PC-9 (cell line): ENCODE results near the gene LILRA2. TPM values are rescaled to one million over a fixed set of nuclear protein-coding genes. Genes with fewer than 3 reads are reported as not detected.

Source experiments
- BruUV-seq: library from RNA; stranded (reverse); fragments of 400-500 nt; replicated peaks from 2 replicates; lab custom pipeline; 2021; lab: Mats Ljungman, UMichigan
- CTCF ChIA-PET: fragments of 300-600 bp; sonication (Branson Sonifier 250); formaldehyde crosslinking; loops from one replicate; lab custom pipeline; 2022; ENCODE audit warnings: antibody characterized with exemption; lab: Charles Lee
- POLR2A ChIA-PET: fragments of 300-600 bp; sonication (Branson Sonifier 250); formaldehyde crosslinking; loops from one replicate; lab custom pipeline; 2022; ENCODE audit warnings: antibody characterized with exemption; ENCODE audit not compliant: unreplicated experiment; lab: Charles Lee
- DNase-seq, 2 experiments: peaks; one replicate each; pipeline versions ENCODE4 v3.0.0 to v3.0.0-alpha.2; 2015 to 2022; ENCODE audit warnings: mixed read lengths in 1 of 2
- H2AFZ ChIP-seq: fragments of 200-600 bp; sonication (generic); 2 replicates; pipeline ENCODE4 v1.8.1; 2017; ENCODE audit warnings: antibody characterized with exemption
- H3F3A ChIP-seq: fragments of 200-600 bp; sonication (generic); 2 replicates; pipeline ENCODE4 v1.8.1; 2017; ENCODE audit warnings: antibody characterized with exemption, mild to moderate bottlenecking, low read depth; ENCODE audit not compliant: insufficient read depth
- H3K27ac ChIP-seq: fragments of 200-600 bp; sonication (generic); 2 replicates; pipeline ENCODE4 v1.6.1; 2016; ENCODE audit warnings: mixed run types
- H3K27me3 ChIP-seq: fragments of 200-600 bp; sonication (generic); 2 replicates; pipeline ENCODE4 v1.6.1; 2016; ENCODE audit warnings: low read depth, mixed run types; ENCODE audit not compliant: insufficient read depth
- H3K36me3 ChIP-seq: fragments of 200-600 bp; sonication (generic); 2 replicates; pipeline ENCODE4 v1.6.1; 2016; ENCODE audit warnings: low read depth, mixed run types
- H3K4me1 ChIP-seq: fragments of 200-600 bp; sonication (generic); replicated peaks from 2 replicates; pipeline ENCODE4 v1.6.1; 2016; ENCODE audit warnings: mixed run types; ENCODE audit not compliant: insufficient read depth
- H3K4me2 ChIP-seq: fragments of 200-600 bp; sonication (generic); 2 replicates; pipeline ENCODE4 v1.6.1; 2017; ENCODE audit warnings: mixed run types
- H3K4me3 ChIP-seq: fragments of 200-600 bp; sonication (generic); 2 replicates; pipeline ENCODE4 v1.6.1; 2016; ENCODE audit warnings: mixed run types
- H3K79me2 ChIP-seq: fragments of 200-600 bp; sonication (generic); 2 replicates; pipeline ENCODE4 v1.6.1; 2017; ENCODE audit warnings: low read depth, mixed run types
- H3K9me2 ChIP-seq: fragments of 200-600 bp; sonication (generic); 2 replicates; pipeline ENCODE4 v1.8.1; 2017; ENCODE audit warnings: mild to moderate bottlenecking; ENCODE audit not compliant: insufficient read depth
- H3K9me3 ChIP-seq: fragments of 200-600 bp; sonication (generic); 2 replicates; pipeline ENCODE4 v1.8.1; 2016; ENCODE audit warnings: low read depth; ENCODE audit not compliant: insufficient read depth
- H4K20me1 ChIP-seq: fragments of 200-600 bp; sonication (generic); 2 replicates; pipeline ENCODE4 v1.8.1; 2017; ENCODE audit not compliant: insufficient read depth
- EZH2 ChIP-seq: fragments of 200-600 bp; sonication (generic); IDR thresholded peaks from 2 replicates; pipeline ENCODE4 v1.8.0; 2017; ENCODE audit warnings: antibody characterized with exemption, low read depth
- intact Hi-C: fragments of 100-400 bp; cut with micrococcal nuclease; formaldehyde crosslinking; loops from one replicate; pipeline ENCODE4 v1.10.0; 2022; ENCODE audit not compliant: unreplicated experiment
- total RNA-seq: library from RNA; stranded (reverse); gene quantifications from 2 replicates; pipeline ENCODE4 v1.2.3, GENCODE V29; 2021
- TF ChIP-seq, protein P1 (sequence below): fragments of 200-600 bp; sonication (generic); conservative IDR thresholded peaks from 2 replicates; pipeline ENCODE4 v1.6.1; 2017; ENCODE audit warnings: mixed run types, antibody characterized with exemption, mild to moderate bottlenecking, moderate library complexity

LILRA2 gene
- total RNA-seq, 1 experiment from 2014 or later = not detected

DNA sequence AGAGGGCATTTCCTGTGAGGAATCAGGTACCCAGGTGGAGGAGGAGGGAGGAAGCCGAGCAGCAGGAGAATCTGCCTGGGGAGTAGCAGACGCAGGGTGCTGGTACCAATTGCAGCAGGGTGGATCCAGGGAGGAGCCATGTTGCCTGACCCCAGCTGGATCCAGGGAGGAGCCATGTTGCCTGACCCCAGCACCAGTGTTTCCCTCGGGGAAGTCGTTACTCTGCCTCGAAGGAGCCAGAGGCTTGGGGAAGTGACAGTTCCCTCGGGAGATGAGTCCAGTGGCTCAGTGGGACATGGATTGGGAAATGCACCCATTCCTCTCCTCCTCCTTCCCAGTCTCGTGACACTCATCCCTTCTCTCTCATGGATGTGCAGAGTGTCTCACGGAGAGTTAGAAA lies 39.4 kb upstream of the LILRA2 start:
- Histone ChIP-seq H3K27ac (no peak overlapping the region), H3K4me1 (no peaks in the 10 kb centered on the region), H3K27me3 (peaks cover 96% of the 10 kb centered on the region), H4K20me1 (no peaks in the 10 kb centered on the region), H3K4me3 (no peak overlapping the region), H3K36me3 (no peaks in the 10 kb centered on the region), H3K4me2 (no peak overlapping the region), H2AFZ (no peak overlapping the region), H3F3A (no peaks in the 10 kb centered on the region), H3K9me2 (no peaks in the 10 kb centered on the region), H3K9me3 (no peaks in the 10 kb centered on the region), H3K79me2 (no peaks in the 10 kb centered on the region)
- POLR2A ChIA-PET = no interaction called here
- no peak for TF ChIP-seq EZH2
- TF ChIP-seq, protein P1, sequence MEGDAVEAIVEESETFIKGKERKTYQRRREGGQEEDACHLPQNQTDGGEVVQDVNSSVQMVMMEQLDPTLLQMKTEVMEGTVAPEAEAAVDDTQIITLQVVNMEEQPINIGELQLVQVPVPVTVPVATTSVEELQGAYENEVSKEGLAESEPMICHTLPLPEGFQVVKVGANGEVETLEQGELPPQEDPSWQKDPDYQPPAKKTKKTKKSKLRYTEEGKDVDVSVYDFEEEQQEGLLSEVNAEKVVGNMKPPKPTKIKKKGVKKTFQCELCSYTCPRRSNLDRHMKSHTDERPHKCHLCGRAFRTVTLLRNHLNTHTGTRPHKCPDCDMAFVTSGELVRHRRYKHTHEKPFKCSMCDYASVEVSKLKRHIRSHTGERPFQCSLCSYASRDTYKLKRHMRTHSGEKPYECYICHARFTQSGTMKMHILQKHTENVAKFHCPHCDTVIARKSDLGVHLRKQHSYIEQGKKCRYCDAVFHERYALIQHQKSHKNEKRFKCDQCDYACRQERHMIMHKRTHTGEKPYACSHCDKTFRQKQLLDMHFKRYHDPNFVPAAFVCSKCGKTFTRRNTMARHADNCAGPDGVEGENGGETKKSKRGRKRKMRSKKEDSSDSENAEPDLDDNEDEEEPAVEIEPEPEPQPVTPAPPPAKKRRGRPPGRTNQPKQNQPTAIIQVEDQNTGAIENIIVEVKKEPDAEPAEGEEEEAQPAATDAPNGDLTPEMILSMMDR = no peak
- no TSS peak for BruUV-seq
- intact Hi-C loops = no loop called here
- CTCF ChIA-PET = no interaction called here
- no peak for DNase-seq

DNA sequence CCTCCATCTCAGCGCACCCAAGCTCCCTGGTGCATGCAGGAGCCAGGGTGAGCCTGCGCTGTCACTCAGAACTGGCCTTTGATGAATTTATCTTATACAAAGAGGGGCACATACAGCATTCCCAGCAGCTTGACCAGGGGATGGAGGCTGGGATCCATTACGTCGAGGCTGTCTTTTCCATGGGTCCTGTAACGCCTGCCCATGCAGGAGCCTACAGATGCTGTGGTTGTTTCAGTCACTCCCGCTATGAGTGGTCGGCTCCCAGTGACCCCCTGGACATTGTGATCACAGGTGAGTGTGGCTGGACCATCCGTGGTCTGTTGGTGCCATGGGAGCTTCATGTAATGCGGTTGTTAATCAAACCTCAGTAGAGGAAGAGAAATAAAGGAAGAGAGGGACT lies 38.0 kb upstream of the LILRA2 start:
- CTCF ChIA-PET = no interaction called here
- no peak for TF ChIP-seq EZH2
- TF ChIP-seq, protein P1 = no peak
- Histone ChIP-seq H3F3A (no peaks in the 10 kb centered on the region), H3K4me3 (no peak overlapping the region), H2AFZ (no peak overlapping the region), H3K36me3 (no peaks in the 10 kb centered on the region), H3K27me3 (peaks cover 96% of the 10 kb centered on the region), H3K9me2 (no peaks in the 10 kb centered on the region), H3K9me3 (no peaks in the 10 kb centered on the region), H3K27ac (no peak overlapping the region), H3K79me2 (no peaks in the 10 kb centered on the region), H3K4me2 (no peak overlapping the region), H3K4me1 (no peaks in the 10 kb centered on the region), H4K20me1 (no peaks in the 10 kb centered on the region)
- BruUV-seq = no TSS peak
- DNase-seq = no peak
- intact Hi-C loops = no loop called here
- POLR2A ChIA-PET = no interaction called here

DNA sequence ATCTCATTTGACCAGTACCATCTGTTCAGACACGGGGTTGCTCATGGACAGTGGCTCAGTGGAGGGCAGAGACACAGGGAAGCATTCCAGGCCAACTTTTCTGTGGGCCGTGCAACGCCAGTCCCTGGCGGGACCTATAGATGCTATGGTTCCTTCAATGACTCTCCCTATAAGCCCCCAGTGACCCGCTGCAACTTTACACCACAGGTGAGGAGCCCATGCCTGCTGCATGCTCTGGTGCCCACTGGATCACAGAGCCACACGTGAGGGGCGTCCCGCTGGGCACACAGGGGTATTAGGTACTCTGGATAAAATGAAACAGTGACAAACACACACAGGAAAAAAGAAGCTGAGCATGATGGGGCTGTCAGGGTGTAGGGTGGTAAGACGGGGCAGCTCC lies 36.6 kb upstream of the LILRA2 start:
- POLR2A ChIA-PET = no interaction called here
- H3K27ac ChIP-seq = no peak overlapping the region
- no peak overlapping the region for H3K4me3 ChIP-seq
- no peaks in the 10 kb centered on the region for H3K4me1 ChIP-seq
- intact Hi-C loops = no loop called here
- H4K20me1 ChIP-seq = no peaks in the 10 kb centered on the region
- H3K27me3 ChIP-seq = peaks cover 97% of the 10 kb centered on the region
- CTCF ChIA-PET = no interaction called here
- no peaks in the 10 kb centered on the region for H3K9me3 ChIP-seq
- H3K4me2 ChIP-seq = no peak overlapping the region
- DNase-seq = no peak
- no peaks in the 10 kb centered on the region for H3F3A ChIP-seq
- TF ChIP-seq EZH2 = no peak
- TF ChIP-seq, protein P1 = no peak
- H3K79me2 ChIP-seq = no peaks in the 10 kb centered on the region
- H2AFZ ChIP-seq = no peak overlapping the region
- H3K9me2 ChIP-seq = no peaks in the 10 kb centered on the region
- H3K36me3 ChIP-seq = no peaks in the 10 kb centered on the region
- no TSS peak for BruUV-seq
